Activated naive CD8-positive, alpha-beta T cell (primary cell): ENCODE measurements around the gene GSTM2.
"Not testable (repeated sequence)": the region's sequence is repeated elsewhere in the genome, so short reads cannot be mapped to it uniquely, and the experiment has no call there.

ENCODE experiments used
- H3K27ac Mint-ChIP-seq: one replicate; pipeline ENCODE4 v1.8.0; 2021; ENCODE audit warnings: mixed read lengths
- H3K27me3 Mint-ChIP-seq: one replicate; pipeline ENCODE4 v1.8.0; 2021; ENCODE audit warnings: mixed read lengths
- H3K36me3 Mint-ChIP-seq: one replicate; pipeline ENCODE4 v1.8.0; 2021; ENCODE audit warnings: mixed read lengths
- H3K4me1 Mint-ChIP-seq: one replicate; pipeline ENCODE4 v1.8.0; 2021; ENCODE audit warnings: low read depth, mixed read lengths
- H3K4me3 Mint-ChIP-seq: one replicate; pipeline ENCODE4 v1.8.0; 2021; ENCODE audit warnings: mild to moderate bottlenecking, mixed read lengths
- H3K9me3 Mint-ChIP-seq: one replicate; pipeline ENCODE4 v1.8.0; 2021; ENCODE audit warnings: low read depth, mixed read lengths

The GSTM2 gene

DNA sequence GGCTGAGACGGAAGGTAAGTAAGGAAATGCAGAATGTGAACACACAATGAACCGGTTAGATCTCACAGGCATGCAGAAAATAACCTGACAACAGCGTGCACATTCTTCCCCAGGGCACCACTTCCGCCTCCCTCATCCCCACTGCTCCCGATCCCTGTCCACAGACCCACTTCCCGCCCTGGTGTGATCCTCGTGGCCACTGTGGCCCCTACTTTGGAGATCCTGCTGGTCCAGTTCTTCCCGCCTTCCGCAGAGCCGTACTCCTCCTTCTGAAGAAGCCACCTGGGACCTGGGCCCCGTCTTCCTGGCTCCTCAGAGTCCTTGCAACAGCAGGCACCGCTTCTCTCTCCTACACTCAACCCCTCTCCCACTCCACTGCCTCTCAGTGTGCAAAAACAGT is 13.3 kb upstream of the GSTM2 start:
- Mint-ChIP-seq H3K27me3 (no peaks in the 10 kb centered on the region), H3K36me3 (no peaks in the 10 kb centered on the region), H3K9me3 (no peaks in the 10 kb centered on the region), H3K4me1 (peaks cover 24% of the 10 kb centered on the region), H3K27ac (no peak overlapping the region), H3K4me3 (peak overlapping the region; percentile 42)

GRCh38 chr1:109655615-109656519 is 12.0 kb upstream of the GSTM2 start, which contains the start of gene GSTM4:
TSS of gene GSTM4 (plus strand) at chr1:109656099. CDS start at chr1:109656390, 291 bp downstream.
- no peaks in the 10 kb centered on the region for H3K27me3 Mint-ChIP-seq
- H3K9me3 Mint-ChIP-seq: no peaks in the 10 kb centered on the region
- H3K4me1 Mint-ChIP-seq: peaks cover 24% of the 10 kb centered on the region
- H3K4me3 Mint-ChIP-seq: peak within 1 kb of the TSS; percentile 94
- peak within 1 kb of the TSS; percentile 88 for H3K27ac Mint-ChIP-seq
- no peaks in the 10 kb centered on the region for H3K36me3 Mint-ChIP-seq

DNA sequence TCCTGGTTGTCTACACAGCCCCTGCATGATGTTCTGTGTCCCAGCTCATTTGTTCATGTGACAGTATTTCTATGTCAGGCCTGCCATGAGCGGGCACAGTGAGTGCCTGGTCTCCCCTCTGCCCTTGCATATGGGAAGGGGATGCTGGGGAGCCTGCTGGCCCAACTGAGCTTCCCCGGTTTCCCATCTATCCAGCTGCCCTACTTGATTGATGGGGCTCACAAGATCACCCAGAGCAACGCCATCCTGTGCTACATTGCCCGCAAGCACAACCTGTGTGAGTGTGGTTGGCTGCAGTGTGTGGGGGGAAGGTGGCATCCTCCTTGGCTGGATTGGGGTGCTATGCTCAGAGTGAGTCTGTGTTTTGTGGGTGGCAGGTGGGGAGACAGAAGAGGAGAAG is 10.5 kb upstream of the GSTM2 start:
- H3K36me3 Mint-ChIP-seq: no peaks in the 10 kb centered on the region
- peaks cover 24% of the 10 kb centered on the region for H3K4me1 Mint-ChIP-seq
- H3K27me3 Mint-ChIP-seq: no peaks in the 10 kb centered on the region
- H3K27ac Mint-ChIP-seq: no peak overlapping the region
- no peaks in the 10 kb centered on the region for H3K9me3 Mint-ChIP-seq
- peak overlapping the region; percentile 62 for H3K4me3 Mint-ChIP-seq

- H3K36me3 Mint-ChIP-seq: no peaks in the 10 kb centered on the region
- no peaks in the 10 kb centered on the region for H3K27me3 Mint-ChIP-seq
- peaks cover 24% of the 10 kb centered on the region for H3K4me1 Mint-ChIP-seq
- no peaks in the 10 kb centered on the region for H3K9me3 Mint-ChIP-seq
- H3K27ac Mint-ChIP-seq: no peak overlapping the region
- peak overlapping the region; percentile 62 for H3K4me3 Mint-ChIP-seq
Observed at GRCh38 chr1:109657970-109658369, 9.9 kb upstream of the GSTM2 start.

DNA sequence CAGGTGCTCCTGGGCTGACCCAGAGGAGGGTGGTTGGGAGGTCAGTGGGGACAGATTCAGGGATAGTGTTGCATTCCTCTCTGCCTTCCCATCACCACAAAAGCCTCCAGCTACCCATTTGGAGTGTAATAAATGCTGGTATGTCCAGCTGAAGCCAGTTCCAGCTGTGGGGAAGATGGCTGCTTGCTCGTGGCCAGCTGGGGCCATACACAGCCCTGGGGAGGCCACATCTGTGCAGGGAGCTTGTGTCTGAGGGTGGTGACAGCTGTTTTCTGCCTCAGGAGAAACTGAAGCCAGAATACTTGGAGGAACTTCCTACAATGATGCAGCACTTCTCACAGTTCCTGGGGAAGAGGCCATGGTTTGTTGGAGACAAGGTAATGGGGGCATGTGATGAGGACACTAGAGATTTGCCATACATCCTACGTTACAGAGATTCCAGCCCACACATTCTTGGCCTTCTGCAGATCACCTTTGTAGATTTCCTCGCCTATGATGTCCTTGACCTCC is 9.3 kb upstream of the GSTM2 start:
- Mint-ChIP-seq H3K4me3 (peak overlapping the region; percentile 35), H3K36me3 (no peaks in the 10 kb centered on the region), H3K27ac (no peak overlapping the region), H3K27me3 (no peaks in the 10 kb centered on the region), H3K9me3 (no peaks in the 10 kb centered on the region), H3K4me1 (peaks cover 22% of the 10 kb centered on the region)

- H3K27me3 Mint-ChIP-seq: no peaks in the 10 kb centered on the region
- H3K4me1 Mint-ChIP-seq: peaks cover 22% of the 10 kb centered on the region
- H3K9me3 Mint-ChIP-seq: no peaks in the 10 kb centered on the region
- H3K27ac Mint-ChIP-seq: no peak overlapping the region
- H3K36me3 Mint-ChIP-seq: no peaks in the 10 kb centered on the region
- H3K4me3 Mint-ChIP-seq: no peak overlapping the region
Observed at GRCh38 chr1:109659145-109659544, 8.7 kb upstream of the GSTM2 start.

- Mint-ChIP-seq H3K9me3 (no peaks in the 10 kb centered on the region), H3K4me3 (no peak overlapping the region), H3K4me1 (peaks cover 18% of the 10 kb centered on the region), H3K36me3 (no peaks in the 10 kb centered on the region), H3K27me3 (no peaks in the 10 kb centered on the region), H3K27ac (no peak overlapping the region)
Observed at GRCh38 chr1:109659997-109660690, 7.7 kb upstream of the GSTM2 start.

DNA sequence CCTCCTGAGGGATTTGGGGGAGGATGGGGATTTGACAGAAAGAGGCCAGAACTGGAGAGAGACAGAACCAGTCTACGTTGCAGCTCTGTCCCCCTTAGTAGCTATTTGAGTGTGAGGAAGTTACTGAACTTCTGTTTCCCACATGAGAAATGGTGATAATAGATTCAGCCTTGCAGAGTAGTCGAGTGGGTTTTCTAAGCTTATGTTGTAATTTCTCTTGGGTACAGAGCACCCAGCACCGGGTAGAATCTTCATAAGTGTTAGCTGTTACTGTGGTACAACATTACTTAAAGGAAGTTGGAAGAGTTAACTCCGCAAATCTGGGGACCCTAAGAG is 7.2 kb upstream of the GSTM2 start:
- not testable (repeated sequence) for H3K36me3 Mint-ChIP-seq, H3K27ac Mint-ChIP-seq, H3K27me3 Mint-ChIP-seq, H3K4me3 Mint-ChIP-seq, H3K9me3 Mint-ChIP-seq
- H3K4me1 Mint-ChIP-seq: peaks cover 13% of the 10 kb centered on the region

GRCh38 chr1:109661391-109661790 is 6.5 kb upstream of the GSTM2 start:
- Mint-ChIP-seq H3K4me1 (peaks cover 8% of the 10 kb centered on the region), H3K36me3 (no peaks in the 10 kb centered on the region), H3K27me3 (no peaks in the 10 kb centered on the region), H3K9me3 (no peaks in the 10 kb centered on the region), H3K4me3 (no peak overlapping the region), H3K27ac (no peak overlapping the region)

DNA sequence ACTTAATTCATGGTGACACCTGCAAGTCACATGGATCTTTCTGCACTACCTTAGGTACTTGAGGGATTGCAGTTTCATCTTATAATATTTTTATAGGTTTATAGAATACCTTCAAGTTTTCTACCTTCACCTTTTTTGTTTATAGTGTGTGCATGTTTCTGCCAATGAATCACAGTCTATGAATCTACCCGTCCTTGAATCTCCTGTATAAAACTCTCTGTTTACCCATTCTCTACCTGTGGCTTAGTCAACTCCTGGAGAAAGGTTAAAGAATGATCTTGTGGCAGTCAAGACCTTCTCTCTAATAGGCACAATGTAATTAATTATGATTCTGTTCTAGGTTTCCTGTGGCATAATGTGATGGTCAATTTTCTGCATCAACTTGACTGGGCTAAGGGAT is 3.2 kb upstream of the GSTM2 start:
- no peaks in the 10 kb centered on the region for H3K9me3 Mint-ChIP-seq
- H3K4me1 Mint-ChIP-seq: peaks cover 14% of the 10 kb centered on the region
- no peaks in the 10 kb centered on the region for H3K36me3 Mint-ChIP-seq
- H3K27ac Mint-ChIP-seq: no peak overlapping the region
- no peaks in the 10 kb centered on the region for H3K27me3 Mint-ChIP-seq
- no peak overlapping the region for H3K4me3 Mint-ChIP-seq

GRCh38 chr1:109668123-109668775 is 392 bp downstream of the GSTM2 start:
- Mint-ChIP-seq H3K9me3 (no peaks in the 10 kb centered on the region), H3K27me3 (no peaks in the 10 kb centered on the region), H3K4me1 (peaks cover 19% of the 10 kb centered on the region), H3K36me3 (peaks cover 3% of the 10 kb centered on the region), H3K27ac (no peak overlapping the region), H3K4me3 (peak overlapping the region; percentile 68)

DNA sequence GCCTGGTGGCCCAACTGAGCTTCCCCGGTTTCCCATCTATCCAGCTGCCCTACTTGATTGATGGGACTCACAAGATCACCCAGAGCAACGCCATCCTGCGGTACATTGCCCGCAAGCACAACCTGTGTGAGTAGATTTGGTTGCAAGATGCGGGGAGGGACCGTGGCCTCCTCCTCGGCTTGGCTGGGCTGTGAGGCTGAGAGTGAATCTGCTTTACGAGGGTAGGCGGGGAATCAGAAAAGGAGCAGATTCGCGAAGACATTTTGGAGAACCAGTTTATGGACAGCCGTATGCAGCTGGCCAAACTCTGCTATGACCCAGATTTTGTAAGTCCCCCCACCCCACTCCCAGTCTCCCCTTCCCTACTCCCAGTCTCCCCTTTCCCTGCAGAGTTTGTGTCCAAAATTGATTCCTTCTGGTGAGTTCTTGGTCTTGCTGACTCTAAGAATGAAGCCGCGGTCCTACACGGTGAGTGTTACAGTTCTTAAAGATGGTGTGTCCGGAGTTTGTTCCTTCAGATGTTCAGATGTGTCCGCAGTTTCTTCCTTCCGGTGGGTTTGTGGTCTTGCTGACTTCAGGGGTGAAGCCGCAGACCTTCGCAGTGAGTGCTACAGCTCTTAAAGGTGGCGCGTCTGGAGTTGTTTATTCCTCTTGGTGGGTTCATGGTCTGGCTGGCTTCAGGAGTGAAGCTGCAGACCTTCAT is 1.5 kb downstream of the GSTM2 start:
- no peak overlapping the region for H3K27ac Mint-ChIP-seq

DNA sequence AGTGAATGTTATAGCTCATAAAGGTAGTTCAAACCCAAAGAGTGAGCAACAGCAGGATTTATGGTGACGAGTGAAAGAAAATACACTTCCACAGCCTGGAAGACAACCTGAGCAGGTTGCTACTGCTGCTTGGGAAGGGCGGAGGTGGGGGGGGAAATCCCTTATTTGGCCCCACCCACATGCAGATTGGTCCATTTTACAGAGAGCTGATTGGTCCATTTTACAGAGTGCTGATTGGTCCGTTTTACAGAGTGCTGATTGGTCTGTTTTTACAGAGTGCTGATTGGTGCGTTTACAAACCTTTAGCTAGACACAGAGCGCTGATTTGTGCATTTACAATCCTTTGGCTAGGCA is 2.1 kb downstream of the GSTM2 start:
- H3K4me1 Mint-ChIP-seq: peaks cover 19% of the 10 kb centered on the region
- H3K4me3 Mint-ChIP-seq: peak overlapping the region; percentile 38
- not testable (repeated sequence) for H3K9me3 Mint-ChIP-seq, H3K36me3 Mint-ChIP-seq, H3K27ac Mint-ChIP-seq, H3K27me3 Mint-ChIP-seq

More for the DNA sequence above, 1.5 kb downstream of the GSTM2 start:
- Mint-ChIP-seq H3K27me3 (no peaks in the 10 kb centered on the region), H3K4me1 (peaks cover 19% of the 10 kb centered on the region), H3K36me3 (peaks cover 3% of the 10 kb centered on the region), H3K4me3 (peak overlapping the region; percentile 38), H3K9me3 (no peaks in the 10 kb centered on the region)

DNA sequence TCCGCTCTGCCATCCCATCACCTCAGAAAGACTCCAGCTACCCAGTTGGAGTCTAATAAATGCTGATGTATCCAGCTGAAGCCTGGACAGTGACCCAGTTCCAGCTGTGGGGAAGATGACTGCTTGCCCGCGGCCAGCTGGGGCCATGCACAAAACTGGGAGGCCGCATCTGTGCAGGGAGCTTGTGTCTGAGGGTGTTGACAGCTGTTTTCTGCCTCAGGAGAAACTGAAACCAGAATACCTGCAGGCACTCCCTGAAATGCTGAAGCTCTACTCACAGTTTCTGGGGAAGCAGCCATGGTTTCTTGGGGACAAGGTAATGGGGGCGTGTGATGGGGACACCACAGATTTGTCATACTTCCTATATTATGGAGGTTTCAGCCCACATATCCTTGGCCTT is 3.2 kb downstream of the GSTM2 start:
- H3K27ac Mint-ChIP-seq: no peak overlapping the region
- no peaks in the 10 kb centered on the region for H3K9me3 Mint-ChIP-seq
- H3K27me3 Mint-ChIP-seq: no peaks in the 10 kb centered on the region
- peaks cover 19% of the 10 kb centered on the region for H3K4me1 Mint-ChIP-seq
- H3K4me3 Mint-ChIP-seq: no peak overlapping the region
- H3K36me3 Mint-ChIP-seq: peaks cover 3% of the 10 kb centered on the region

GRCh38 chr1:109673861-109674260 is 6.0 kb downstream of the GSTM2 start:
- H3K27me3 Mint-ChIP-seq, H3K27ac Mint-ChIP-seq: not testable (repeated sequence)

More at GRCh38 chr1:109673861-109674260, 6.0 kb downstream of the GSTM2 start:
- H3K4me1 Mint-ChIP-seq: peaks cover 10% of the 10 kb centered on the region
- H3K9me3 Mint-ChIP-seq, H3K4me3 Mint-ChIP-seq, H3K36me3 Mint-ChIP-seq: not testable (repeated sequence)
